Lung microvascular endothelial cell (primary cell): Measurements from ENCODE around the gene RUNX1. TPM values are rescaled to one million over a fixed set of nuclear protein-coding genes. Genes with fewer than 3 reads are reported as not detected.
A peak's percentile ranks its signal among the peaks of the same experiment; 100 is the strongest.

Experiments
- DNase-seq, 2 donors: peaks; one replicate each; pipeline versions ENCODE4 v3.0.0 to v3.0.0-alpha.2; 2010; ENCODE audit warnings: low read depth in 2 of 2
- total RNA-seq: library from RNA; depleted of rRNA; stranded (reverse); fragments of >200 nt; gene quantifications from 2 replicates; pipeline ENCODE4 v1.2.1, GENCODE V29; 2014

Gene RUNX1
- total RNA-seq, 1 donor from 2014 or later = 0.20 TPM

DNA sequence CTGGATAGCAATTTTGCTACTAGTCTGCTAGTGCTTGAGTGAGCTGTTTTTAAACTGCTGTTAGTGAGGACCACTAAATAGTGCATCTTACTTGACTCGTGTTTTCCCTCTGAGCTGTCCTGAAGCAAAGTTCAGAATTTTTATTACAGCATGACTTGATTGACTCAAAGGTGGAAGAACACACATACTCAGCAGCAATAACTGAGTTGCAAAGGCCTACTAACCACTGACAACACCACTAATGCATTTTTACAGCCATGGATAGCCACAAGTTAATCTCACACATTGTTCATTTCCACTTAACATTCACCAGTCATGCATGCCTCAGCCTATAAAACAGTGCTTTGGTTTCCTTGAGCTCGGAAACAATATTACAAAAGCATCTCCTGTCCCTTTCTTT, 148.7 kb downstream of the RUNX1 start:
- no peak for DNase-seq

DNA sequence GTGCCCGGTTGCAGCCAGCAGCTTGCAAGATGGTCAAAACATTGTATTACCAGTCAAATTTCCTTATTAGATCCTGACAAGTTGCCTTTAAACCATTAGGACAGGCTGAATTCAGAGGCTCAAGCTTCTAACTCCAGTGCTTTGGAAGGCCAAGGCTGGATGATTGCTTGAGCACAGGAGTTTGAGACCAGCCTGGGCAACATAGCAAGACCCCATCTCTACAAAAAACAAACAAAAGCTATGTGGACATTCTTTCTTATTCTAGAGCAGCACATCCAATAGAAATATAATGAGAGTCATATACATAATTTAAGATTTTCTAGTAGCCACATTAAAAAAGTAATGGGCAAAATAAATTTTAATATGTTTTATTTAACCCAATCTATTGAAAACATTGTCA, 149.3 kb downstream of the RUNX1 start:
- no peak for DNase-seq

DNA sequence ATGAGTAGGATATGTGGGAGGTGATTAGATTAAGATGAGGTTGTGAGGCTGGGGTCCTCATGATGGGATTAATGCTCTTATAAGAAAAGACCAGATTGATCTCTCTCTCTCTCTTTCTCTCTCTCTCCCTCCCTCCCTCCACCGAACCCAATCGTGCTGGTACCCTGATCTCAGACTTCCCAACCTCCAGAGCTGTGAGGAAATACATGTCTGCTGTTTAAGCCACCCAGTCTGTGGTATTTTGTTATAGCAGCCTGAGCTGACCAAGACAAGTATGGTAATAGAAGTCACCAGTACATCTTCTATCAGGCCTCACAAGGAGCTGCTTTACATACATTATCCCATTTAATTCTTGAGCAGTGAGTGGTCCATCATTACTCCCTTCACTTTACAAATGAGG, 149.8 kb downstream of the RUNX1 start:
- DNase-seq = no peak

DNA sequence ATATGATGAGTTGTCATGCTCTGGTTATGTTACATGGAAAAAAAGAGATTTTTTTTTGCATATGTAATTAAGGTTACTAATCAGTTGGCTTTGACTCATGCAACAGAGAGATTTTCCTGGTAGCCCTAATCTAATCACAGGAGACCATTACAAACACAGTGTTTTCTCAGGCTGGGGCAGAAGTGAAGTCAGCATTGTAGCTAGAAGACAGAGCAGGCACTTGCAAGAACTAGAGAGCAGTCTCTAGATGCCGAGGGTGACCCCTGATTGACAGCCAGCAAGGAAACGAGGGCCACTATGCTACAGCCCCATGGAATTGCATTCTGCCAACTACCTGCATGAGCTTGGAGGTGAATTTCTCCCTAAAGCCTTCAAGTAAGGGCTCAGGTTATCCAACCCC, 151.3 kb downstream of the RUNX1 start:
- no peak for DNase-seq

DNA sequence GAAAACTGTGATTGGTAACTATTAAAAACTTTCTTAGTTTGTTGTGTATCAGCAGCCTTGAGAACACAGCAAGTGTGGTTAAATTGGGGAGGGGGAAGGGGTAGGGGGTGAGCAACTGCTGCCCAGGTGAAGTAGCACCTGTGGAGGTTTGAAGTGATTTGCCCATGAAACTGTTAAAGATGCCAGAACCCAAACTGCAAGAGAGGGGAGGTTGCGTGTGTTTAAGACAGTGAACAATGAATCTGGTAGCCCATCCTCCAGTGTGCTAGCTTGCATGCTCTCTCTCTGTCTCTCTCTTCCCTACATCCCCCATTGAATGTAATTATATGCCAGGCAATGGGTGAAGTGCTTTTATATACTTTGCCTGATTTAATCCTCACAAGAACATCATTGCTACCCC, 154.7 kb downstream of the RUNX1 start:
- DNase-seq = no peak

DNA sequence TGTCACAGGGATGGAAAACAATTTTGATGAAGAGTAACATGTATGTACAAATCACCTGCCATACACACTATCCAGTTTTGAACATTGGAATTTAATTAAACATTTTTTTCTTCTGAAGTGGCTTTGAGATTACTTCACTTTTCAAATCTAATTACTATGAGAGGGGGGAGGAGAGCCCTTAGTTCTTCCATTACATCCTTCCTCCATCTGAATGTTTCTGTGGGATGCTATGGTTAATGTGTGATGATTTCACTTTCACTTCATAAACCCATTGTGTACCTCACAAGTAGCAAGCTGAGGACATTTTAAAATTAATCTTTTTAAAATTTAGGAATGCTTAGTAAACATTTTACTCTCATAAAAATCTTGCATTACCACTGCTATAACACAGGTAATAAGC, 156.9 kb downstream of the RUNX1 start:
- peak; percentile 18 to 73 for DNase-seq

DNA sequence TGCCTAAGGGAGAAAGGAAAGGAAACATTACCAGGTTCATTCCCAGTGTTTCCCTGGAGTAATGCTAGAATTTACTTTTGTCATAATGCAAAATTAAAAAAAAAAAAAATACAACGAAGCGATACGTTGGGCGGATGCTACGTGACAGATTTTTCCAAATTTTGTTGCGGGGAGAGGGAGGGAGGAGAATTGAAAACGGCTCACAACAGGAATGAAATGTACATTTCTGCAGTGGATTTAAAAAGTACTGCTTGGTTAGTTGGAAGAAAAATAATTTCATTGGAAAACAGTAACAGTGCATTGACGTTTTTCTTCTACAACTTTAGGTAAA, 157.5 kb downstream of the RUNX1 start:
- DNase-seq = no peak

DNA sequence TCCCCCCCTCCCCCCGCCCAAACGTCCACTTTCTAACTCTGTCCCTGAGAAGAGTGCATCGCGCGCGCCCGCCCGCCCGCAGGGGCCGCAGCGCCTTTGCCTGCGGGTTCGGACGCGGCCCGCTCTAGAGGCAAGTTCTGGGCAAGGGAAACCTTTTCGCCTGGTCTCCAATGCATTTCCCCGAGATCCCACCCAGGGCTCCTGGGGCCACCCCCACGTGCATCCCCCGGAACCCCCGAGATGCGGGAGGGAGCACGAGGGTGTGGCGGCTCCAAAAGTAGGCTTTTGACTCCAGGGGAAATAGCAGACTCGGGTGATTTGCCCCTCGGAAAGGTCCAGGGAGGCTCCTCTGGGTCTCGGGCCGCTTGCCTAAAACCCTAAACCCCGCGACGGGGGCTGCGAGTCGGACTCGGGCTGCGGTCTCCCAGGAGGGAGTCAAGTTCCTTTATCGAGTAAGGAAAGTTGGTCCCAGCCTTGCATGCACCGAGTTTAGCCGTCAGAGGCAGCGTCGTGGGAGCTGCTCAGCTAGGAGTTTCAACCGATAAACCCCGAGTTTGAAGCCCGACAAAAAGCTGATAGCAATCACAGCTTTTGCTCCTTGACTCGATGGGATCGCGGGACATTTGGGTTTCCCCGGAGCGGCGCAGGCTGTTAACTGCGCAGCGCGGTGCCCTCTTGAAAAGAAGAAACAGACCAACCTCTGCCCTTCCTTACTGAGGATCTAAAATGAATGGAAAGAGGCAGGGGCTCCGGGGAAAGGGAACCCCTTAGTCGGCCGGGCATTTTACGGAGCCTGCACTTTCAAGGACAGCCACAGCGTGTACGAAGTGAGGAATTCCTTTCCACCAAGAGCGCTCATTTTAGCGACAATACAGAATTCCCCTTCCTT, 158.1 kb downstream of the RUNX1 start:
- DNase-seq = peak; percentile 20 to 68

DNA sequence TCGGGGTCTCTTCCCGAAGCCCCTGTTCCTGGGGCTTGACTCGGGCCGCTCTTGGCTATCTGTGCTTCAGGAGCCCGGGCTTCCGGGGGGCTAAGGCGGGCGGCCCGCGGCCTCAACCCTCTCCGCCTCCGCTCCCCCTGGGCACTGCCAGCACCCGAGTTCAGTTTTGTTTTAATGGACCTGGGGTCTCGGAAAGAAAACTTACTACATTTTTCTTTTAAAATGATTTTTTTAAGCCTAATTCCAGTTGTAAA, 158.7 kb downstream of the RUNX1 start:
- DNase-seq = no peak

DNA sequence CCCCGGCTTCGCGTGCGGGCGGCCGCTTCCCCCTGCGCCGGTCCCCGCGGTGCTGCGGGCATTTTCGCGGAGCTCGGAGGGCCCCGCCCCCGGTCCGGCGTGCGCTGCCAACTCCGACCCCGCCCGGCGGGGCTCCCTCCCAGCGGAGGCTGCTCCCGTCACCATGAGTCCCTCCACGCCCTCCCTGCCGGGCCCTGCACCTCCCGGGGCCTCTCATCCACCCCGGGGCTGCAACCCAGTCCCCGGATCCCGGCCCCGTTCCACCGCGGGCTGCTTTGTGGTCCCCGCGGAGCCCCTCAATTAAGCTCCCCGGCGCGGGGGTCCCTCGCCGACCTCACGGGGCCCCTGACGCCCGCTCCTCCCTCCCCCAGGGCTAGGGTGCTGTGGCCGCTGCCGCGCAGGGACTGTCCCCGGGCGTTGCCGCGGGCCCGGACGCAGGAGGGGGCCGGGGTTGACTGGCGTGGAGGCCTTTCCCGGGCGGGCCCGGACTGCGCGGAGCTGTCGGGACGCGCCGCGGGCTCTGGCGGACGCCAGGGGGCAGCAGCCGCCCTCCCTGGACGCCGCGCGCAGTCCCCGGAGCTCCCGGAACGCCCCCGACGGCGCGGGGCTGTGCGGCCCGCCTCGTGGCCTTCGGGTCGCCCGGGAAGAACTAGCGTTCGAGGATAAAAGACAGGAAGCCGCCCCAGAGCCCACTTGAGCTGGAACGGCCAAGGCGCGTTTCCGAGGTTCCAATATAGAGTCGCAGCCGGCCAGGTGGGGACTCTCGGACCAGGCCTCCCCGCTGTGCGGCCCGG, 159.2 kb downstream of the RUNX1 start:
- DNase-seq = peak; percentile 84 to 85

DNA sequence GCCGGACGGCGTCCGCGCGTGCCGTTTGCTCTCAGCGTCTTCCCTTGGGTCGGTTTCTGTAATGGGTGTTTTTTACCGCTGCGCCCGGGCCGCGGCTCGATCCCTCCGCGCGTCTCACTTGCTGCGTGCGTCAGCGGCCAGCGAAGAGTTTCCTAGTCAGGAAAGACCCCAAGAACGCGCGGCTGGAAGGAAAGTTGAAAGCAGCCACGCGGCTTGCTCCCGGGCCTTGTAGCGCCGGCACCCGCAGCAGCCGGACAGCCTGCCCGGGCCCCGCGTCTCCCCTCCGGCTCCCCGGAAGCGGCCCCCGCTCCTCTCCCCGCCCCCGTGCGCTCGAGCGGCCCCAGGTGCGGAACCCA, 159.8 kb downstream of the RUNX1 start:
- peak; percentile 73 to 80 for DNase-seq

DNA sequence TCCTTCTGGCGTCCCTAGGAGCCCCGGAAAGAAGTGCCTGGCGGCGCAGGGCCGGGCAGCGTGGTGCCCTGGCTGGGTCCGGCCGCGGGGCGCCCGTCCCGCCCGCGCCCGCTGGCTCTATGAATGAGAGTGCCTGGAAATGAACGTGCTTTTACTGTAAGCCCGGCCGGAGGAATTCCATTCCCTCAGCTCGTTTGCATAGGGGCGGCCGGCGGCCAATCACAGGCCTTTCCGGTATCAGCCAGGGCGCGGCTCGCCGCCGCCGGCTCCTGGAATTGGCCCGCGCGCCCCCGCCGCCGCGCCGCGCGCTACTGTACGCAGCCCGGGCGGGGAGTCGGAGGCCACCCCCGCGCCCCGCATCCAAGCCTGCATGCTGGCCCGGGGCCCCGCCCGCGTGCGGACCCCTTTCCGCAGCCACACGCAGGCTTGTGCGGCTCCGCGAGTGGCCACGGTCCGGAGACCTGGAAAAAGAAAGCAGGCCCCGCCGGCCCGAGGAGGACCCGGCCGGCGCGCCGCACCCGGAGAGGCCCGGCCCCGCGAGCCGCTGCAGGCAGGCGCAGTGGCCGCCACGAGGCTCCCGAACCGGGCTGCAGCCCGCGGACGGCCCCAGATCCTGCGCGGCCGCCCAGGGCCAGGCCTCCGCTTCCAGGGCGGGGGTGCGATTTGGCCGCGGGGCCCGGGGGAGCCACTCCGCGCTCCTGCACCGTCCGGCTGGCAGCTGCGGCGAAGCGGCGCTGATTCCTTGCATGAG, 160.4 kb downstream of the RUNX1 start:
- peak; percentile 96 to 97 for DNase-seq

DNA sequence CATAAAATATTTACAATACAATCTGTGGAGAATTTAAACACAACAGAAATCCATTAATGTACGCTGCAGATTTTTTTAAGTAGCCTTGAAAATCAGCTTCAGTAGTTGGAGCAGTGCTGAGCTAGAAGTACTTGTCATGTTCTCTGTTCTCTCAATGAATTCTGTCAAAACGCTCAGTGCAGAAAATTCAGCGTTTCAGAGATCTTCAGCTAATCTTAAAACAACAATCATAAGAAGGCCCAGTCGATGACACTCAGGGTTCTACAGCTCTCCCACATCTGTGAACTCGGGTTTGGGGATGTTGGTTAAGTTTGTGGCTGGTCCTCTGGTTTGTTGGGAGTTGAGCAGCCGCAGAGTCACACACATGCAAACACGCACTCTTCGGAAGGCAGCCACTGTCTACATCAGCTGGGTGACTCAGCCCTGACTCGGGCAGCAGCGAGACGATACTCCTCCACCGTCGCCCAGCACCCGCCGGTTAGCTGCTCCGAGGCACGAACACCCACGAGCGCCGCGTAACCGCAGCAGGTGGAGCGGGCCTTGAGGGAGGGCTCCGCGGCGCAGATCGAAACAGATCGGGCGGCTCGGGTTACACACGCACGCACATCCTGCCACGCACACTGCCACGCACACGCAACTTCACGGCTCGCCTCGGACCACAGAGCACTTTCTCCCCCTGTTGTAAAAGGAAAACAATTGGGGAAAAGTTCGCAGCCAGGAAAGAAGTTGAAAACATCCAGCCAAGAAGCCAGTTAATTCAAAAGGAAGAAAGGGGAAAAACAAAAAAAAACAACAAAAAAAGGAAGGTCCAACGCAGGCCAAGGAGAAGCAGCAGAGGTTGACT, 161.2 kb downstream of the RUNX1 start:
- DNase-seq = peak; percentile 76 to 95

DNA sequence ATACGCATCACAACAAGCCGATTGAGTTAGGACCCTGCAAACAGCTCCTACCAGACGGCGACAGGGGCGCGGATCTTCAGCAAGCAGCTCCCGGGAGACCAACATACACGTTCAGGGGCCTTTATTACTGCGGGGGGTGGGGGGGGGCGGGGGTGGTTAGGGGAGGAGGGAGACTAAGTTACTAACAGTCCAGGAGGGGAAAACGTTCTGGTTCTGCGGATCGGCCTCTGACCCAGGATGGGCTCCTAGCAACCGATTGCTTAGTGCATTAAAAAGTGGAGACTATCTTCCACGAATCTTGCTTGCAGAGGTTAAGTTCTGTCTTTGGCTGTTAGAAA, 162.0 kb downstream of the RUNX1 start:
- peak in 1 of 2 donors; percentile 52 for DNase-seq

DNA sequence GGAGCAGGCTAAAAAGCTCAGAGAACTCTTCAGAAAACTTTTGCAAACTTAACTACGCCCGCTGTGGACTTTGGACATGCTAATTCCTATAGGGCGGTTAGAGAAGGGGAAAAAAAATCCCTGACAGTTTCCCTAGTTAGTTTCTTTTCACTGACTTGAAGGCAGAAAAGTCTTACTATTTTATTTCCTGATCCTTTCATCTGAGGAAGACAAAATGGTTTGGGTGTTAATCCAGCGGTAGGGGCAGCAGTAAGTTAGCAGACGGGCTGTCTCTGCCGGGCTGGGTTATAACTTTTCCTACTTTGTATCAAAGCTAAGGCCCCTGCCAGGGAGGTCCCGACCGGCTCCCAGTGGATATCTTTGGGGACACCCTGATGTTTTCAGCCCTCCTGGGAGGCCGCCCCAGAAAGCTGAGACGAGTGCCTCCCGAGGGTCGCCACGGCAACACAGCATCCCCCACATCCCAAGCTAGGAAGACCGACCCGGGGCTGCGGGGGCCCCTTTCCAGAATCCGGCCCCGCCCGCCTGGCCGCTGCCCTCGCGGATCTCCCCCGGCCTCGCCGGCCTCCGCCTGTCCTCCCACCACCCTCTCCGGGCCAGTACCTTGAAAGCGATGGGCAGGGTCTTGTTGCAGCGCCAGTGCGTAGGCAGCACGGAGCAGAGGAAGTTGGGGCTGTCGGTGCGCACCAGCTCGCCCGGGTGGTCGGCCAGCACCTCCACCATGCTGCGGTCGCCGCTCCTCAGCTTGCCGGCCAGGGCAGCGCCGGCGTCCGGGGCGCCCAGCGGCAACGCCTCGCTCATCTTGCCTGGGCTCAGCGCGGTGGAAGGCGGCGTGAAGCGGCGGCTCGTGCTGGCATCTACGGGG, 162.6 kb downstream of the RUNX1 start:
- DNase-seq = peak; percentile 46 to 55

DNA sequence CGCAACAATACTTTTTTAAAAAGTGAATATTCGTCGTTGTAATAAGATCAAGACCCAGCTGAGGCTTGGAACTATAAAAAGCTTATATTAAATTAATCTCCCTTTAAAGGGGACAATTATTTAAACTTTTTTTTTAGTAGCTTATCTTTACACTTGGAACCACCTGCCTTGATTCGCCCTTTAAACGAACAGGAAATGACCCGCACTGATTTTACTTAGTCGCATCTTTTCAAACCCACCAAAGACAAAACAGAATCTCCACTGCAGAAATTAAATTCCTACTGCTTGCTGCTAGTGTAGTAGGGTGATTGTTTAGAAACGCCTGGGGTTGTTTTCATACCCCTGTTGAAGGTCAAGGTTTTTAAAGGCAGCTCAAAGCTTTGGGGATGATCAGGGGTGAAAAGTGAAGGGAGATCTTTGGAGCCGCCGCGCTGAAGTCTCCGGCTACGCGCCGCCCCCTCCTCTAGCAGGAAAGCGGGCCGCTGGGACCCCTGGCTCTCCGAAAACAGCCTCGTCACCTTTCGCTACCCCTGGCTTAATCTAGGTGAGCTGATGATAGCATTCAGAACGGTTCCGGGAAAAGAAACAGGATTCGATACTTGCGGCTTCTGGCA, 163.4 kb downstream of the RUNX1 start:
- DNase-seq = peak; percentile 35 to 50

DNA sequence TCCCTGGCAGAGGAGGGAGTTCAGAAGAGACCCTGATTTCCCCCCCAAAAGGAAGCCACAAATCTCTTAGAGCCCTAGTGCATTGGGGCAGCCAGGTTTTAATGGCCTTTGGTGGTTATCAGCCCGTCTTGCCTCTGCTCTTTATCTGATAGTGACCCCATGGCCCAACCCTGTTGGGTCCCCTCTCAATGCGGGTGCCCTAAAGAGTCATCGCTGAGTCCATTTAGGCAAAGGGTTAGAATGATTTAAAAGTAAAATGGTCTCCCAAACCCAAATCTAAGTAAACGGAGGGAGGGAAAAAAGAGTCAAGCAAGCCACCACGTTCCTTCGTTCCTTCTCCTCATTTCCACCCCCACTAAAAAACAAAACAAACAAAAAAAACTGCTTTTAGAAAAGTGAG, 164.0 kb downstream of the RUNX1 start:
- DNase-seq = peak; percentile 33 to 37

DNA sequence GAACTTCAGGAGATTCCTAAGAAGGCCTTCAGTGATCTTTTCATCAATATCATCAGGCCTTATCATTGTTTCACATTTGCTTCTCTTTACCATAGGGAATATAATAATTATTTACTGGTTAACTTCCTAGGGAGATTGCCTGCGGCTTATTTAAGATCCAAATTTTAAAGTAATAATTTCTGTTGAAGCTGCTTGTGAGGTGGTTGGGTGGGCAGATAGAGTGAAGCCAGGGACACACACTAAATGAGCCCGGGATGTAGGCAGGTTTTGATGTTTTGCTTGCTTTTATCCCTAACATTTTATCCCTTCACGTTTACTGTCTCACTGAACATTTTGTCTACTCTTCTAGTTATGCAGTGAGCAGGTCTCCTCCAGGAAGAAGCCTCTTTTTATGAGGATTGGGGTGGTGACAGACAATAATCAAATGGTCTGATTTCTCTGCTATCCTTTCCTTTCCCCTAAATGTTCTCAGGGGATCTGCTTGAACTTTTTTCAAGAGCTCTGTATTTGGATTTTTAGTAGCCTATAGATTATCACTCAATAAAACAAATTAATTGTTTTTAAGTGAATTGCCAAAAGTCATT, 164.7 kb downstream of the RUNX1 start:
- DNase-seq = peak in 1 of 2 donors; percentile 40

DNA sequence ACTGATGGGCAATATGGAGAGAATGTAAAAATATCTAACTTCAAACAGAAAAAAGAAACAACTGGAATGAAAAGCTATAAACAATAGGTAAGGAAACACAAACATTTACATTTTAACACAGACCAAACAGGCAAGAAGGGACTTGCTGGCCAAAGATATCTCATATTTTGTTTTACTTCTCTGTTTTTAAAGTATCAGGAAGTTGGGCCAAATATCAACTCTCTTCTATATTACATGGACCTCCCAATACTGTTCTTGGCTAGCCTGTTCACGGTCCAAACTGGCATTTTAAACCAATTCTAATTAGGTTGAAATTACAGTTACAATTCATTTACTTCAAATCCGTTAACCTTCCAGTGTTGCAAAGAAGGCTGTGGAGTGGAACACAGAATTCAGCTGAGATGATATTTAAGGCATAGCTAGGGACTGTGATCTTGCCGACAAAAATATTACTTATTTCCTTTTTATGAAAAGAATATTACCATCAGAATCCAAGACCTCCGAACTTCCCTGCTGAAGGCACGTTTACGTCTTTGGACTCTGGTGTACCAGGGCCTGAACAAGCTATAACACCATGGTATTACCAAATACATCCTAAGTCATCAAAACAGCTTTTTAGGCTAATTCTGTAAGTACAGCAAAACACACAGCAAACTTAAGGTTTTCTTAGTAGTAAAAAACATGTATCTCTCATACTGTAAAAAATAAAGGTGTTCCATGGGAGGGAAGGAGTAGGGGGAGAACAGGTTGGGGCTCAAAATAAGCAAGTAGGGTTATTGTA, 165.4 kb downstream of the RUNX1 start:
- DNase-seq = peak; percentile 35 to 36
